Activated naive CD4-positive, alpha-beta T cell treated with Interleukin-2 at 50 U/mL for 16 hours (primary cell): ENCODE data around the gene CACNA1B.

Source experiments
- DNase-seq: peaks from one replicate; pipeline ENCODE4 v3.0.0-alpha.2; 2020

Gene CACNA1B

DNA sequence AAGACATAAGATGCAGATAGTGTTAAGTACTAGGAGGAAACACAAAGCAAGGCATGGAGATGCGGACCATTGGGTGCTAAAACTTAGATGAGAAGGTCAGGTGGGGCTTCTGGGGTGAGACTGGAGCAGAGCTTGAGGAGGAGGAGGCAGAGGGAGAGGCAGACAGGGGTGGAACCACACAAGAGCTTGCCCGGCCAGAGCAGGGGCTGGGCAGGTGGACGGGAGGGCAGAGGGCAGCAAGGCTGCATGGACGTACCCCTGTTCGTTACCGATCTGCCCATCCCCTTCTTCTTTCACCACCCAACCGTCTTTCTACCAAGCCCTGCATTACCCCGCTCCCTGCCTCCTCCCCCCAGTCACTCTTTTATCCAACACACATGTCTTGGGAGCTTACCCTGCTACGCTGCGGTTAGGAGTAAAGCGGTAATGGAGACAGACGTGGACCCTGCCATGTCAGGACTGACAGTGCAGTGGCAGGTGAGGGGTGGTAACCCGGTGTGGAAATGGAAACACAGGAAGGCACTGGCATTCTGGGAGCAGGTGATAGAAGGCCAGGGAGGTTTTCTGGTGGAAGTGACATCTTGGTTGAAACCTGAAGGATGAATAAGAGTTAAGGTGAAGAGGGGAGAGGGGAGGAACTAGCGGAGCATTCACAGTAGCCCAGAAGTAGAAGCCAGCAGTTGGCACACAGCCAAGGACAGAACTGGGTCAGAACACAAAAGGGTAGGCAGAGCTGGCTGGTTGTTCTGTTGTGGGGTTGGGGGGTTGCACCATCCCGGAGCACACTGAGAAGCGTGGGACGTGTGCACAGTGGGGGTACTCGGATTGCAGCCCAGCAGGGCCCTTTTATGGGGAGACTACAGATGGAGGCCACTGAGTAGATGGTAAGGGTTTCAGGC, 167.2 kb downstream of the CACNA1B start:
- DNase-seq, result no peak

DNA sequence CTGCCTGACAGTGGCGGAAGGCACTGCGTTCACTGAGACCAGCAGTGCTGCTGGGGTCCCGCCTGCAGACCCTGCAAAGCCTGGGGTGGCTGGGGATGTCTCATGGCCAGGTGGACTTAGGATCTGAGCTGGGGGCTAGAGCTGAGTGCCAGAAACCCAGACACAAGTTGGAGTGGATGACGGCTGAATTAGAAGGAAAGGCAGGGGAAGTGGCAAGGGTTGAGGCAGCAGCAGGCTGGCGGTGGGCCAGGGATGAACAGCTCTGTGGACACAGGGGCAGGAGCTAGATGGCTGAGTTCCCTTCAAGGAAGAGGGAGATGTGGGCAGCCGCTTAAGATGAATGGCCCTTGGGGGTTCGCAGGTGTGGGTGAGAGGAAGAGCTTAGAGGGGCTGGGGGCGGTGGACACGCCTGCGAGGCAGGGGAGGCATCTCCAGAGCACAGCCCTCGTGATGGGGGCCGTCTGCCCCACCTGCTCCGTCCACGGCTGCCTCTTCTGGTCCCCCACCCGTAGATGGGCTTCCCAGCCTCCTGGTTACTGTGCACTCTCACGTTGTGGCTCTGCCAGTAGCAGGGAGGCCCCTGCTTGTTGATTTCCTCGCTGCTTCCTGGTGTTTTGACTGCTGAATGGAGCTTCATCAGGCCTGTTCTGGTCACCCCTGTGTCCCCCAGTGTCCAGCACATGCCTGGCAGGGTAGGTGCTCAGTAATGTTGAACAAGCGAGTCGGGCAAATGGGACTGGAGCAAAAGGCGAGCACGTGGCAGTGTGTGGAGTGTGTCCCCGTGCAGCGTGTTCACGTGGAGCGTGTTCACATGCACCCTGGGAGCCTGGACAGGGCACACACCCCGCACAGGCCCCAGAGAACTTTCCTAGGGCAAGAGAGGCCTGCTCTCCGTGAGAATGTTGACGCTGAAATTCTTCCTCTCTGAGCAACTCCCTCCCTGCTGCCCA, 168.2 kb downstream of the CACNA1B start:
- DNase-seq, result no peak

GRCh38 chr9:138046641-138047301, 169.2 kb downstream of the CACNA1B start:
- no peak for DNase-seq

DNA sequence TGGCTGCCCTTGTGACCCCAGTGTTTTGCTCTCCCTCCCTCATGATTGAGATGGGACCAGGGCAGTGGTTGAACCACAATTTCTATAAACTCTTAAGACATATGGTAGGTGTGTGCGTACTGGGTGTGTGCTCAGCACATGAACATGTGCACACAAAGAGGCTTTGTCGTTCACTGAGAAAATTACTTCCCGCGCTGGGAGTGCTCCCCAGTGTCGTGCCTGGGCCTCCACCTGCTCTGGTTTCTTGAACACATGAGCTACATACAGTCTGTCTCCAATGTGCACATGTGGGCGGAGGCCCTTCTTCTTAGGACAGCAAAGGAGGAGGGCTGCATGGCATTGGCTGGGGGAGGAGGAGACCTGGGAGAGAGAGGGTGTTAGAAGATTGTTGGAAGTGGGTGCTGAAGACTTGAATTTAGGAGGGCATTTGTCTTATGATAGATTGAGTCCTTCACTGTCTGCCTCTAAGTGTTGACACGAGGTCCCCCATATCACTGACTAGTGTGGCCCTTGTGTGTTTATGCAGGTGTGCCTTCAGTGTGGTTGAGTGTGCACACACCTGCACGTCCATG, 170.0 kb downstream of the CACNA1B start:
- DNase-seq, result no peak

DNA sequence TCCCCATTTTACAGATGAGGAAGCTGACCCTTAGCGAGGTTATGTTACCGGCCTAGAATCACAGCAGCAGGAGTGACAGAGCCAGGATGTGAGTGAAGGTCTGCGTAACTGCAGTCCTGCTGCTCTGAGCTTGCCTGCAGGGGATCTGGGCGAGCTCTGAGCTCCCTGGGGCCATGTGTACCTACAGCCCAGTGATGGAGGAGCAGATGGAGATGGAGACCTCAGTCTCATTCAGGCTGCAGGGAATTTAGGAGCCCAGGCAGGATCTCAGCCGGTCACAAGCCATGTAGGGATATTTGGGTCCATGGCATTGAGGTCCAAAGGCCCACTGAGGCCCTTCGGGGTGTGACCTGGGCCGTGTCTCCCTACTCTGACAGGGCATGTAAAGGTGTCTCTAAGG, 170.6 kb downstream of the CACNA1B start:
- no peak for DNase-seq

DNA sequence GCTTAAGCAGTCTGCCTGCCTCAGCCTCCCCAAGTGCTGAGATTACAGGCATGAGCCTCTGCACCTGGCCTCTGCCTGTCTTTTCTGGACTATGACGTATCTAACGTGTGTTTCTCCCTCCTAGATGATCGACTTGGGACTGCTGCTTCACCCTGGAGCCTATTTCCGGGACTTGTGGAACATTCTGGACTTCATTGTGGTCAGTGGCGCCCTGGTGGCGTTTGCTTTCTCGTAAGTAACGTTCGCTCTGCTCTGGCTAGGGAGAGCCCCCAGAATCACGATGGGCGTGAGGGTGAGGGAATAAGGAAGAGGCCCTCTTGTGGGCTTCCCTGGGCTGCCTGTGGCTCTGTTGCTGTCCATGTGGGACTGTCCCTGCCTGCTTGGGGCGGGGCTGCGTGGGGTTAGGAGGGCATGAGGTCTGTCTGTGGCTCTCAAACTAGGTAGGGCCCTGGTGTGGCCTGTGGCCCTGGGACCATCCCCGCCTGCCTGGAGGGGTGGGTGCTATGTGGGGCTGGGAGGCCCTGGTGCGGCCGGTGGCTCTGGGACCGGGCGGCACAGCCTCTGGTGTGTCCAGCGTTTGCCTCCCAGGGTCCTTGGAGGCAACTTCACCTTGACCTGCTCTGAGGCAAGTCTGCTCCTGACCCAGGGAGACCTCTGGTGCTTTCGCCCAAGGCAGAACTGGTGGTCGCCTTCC, 171.7 kb downstream of the CACNA1B start:
- no peak for DNase-seq

DNA sequence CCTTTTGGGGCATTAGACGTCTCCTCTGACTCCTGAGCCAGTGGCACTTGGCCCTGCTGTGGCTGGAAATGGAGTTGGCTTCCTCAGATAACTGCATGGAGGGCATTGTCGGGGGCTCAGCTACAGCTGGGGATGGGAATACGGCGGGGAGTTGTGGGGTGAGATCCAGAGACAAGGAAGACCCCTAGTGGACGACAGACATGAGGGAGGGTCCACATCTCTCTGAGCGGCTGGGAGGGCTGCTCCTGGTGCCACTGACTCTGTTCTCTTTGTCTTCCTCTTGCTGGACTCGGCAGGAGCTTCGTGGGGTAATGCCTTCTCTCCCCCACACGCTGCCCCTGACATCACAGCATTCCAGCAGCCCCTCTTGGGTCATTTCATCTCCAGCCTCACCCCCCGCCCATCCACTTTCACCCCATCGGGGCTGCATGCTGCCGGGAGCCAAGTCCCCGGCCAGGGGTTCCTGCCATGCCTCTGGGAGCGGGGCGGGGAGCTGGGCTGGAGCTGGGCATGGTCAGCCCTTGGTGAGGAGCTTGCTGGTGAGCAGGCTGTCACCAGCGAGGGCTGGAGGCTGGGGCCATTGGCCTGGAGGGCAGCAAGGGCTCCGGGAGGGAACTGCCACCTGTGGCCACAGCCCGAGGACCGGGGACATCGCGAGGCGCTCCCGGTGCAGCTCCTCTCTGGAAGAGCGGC, 172.3 kb downstream of the CACNA1B start:
- DNase-seq, result no peak

GRCh38 chr9:138050472-138051330, 173.1 kb downstream of the CACNA1B start:
- no peak for DNase-seq

GRCh38 chr9:138051586-138052321, 174.2 kb downstream of the CACNA1B start:
- DNase-seq, result no peak

DNA sequence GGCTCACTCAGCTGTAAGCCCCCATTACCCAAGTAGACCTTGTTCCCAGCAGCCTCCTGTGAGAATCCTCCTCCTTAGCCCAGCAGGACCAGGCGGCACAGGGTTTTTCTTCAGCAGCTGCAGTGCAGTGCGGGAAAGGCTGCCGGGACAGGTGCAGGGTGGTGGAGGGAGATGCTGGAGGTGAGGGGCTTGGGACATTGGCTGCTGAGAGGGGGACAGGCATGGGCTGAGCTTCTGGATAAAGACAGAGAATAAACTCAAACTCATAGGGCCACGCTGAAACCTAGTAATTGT, 174.7 kb downstream of the CACNA1B start:
- no peak for DNase-seq

DNA sequence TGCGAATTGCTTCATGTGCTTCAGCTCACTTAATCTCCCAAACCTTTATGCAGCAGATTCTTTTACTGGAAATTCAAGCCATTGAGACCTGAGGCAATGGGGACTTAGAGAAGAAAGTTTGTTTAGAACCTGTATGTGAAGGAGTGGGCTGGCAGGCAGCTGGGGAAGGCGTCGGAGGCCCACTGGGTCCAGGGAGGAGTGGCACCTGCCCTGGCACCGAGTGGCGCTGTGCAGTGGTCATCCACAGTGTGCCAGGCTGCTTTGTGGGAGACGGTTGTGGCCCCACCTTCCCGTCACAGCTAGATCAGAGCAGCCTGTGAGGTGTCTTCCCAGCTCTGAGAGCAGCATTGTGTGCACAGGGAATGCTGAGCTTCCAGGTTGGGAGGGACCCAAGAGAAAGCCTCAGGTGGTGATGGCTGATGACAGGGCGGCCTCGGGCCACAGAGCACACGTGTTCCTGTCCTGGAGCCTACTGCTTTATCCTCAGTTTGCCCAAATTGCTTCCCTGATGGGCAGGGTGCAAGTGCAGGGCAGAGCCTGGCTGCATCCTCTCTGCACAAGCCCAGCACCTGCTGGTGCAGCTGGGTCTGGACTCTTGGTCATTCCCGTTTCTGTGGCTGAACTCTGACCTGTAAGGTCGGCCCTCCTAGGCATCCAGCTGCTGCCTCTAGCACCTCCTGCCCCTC, 175.2 kb downstream of the CACNA1B start:
- DNase-seq, result no peak

DNA sequence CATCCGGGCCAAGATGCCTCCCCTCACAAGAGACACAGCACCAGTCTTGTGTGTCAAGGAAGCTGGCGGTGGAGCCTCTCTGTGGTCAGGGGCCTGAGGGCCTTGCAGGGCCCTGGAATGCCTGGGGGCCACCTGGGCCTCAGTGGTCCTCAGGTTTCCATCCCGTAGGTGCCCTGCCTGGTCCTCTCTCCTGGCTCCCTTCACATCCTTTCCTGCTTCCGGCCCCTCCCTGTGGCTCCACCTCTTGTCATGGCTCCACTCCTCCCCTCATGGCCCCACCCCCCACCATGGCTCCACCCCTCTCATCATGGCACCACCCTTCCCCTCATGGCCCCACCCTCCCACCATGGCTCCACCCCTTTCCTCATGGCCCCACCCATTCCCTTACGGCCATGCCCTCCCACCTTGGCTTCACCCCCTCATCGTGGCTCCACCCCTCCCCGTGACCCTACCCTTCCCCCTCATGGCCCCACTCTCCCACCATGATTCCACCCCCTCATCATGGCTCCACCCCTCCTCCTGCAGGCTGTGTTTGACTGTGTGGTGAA, 175.8 kb downstream of the CACNA1B start:
- no peak for DNase-seq

GRCh38 chr9:138053996-138054752, 176.6 kb downstream of the CACNA1B start:
- DNase-seq, result no peak

DNA sequence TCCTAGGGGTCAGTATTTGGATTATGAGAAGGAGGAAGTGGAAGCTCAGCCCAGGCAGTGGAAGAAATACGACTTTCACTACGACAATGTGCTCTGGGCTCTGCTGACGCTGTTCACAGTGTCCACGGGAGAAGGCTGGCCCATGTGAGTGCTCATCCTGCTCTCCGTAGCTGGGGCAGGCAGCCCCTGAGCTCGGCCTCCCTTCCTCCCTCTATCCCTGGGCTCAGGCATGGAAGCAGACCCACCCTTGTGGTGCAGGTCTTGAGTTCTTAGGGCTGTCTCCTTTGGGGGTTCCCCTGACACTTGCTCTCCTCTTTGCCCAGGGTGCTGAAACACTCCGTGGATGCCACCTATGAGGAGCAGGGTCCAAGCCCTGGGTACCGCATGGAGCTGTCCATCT, 180.1 kb downstream of the CACNA1B start:
- DNase-seq, result no peak

DNA sequence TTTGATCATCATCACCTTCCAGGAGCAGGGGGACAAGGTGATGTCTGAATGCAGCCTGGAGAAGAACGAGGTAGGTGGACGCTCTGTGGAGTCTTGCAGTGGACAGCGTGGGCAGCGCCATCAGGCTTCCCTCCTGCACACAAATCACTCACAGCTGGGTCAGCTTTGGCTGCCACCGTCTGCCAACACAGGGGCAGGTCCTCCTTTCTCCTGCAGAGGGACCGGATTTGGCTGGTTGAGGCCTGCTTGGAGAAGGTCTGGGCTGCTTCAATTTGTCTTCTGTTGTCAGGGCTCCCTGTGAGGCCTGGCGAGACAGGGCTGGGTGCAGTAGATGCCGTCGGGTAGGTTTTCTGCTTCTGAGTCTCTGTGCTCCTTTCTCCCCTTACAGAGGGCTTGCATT, 180.6 kb downstream of the CACNA1B start:
- no peak for DNase-seq

DNA sequence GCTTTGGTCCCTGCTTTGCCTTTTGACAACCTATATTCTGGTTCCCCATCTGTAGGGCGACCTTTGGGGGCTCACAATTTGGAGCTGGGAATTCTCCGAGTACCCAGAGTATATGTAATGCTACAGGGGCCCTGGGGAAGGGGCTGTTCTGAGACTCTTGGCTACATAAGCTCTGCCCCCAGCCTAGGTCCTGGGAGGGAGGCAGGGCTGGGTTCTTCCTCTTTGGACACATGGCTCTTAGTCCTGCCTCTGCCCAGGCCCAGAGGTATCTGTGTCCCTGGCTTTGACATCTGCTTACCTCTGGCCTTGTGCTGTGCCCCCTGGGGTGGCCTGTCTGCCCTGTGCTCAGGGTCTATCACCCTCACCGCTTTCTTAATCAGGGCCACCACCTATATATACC, 181.6 kb downstream of the CACNA1B start:
- no peak for DNase-seq

DNA sequence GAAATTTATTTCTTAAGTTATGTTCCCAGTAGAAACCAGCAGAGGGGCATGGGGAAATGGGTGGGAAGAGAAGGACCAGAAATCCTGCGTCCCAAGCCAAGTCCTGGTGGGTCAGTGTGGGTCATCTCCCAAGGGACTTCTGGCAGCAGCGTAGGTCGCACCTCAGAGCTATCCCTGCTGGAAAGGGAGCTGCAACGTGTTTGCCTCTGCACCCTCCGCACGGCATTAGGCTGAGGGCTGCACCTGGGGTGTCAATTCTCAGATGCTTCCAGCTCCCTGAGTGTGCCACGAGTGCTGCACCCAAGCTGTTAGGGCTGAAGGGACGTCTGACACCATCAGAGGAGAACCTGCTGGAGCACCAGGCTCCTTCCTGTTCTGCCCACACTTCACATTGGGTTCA, 182.8 kb downstream of the CACNA1B start:
- no peak for DNase-seq

DNA sequence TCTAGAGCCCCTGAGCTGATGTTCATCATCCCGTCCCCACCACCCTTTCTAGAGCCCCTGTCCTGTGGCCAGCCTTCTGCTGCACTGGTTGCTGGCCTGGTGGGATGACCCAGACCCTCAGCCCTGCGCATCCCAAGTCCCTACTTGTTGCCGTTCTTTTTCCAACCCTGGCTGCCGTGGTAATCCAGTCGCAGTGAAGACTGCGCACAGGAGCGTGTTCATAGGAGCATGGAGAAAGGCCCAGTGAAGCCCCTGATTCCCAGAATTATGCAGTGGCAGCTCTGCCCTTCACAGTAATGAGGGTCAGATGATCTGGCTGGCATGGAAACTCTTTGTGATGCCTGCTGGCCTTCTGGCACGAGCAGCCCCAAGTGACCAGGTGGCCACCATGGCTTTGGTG, 183.3 kb downstream of the CACNA1B start:
- no peak for DNase-seq
